Measurements from ENCODE around the gene APBB2.

GRCh38 chr4:41029098-41029497, 185.2 kb downstream of the APBB2 start:
- TF ChIP-seq CTCF (IDR thresholded peaks at IDR 0.05) = no peak
- no peak for TF ChIP-seq POLR2A (IDR thresholded peaks at IDR 0.05)
- TF ChIP-seq EP300 (IDR thresholded peaks at IDR 0.05) = no peak

Measured in gastroesophageal sphincter (tissue), 3 donors.